Liver (tissue), 3 donors: ENCODE results near the gene IQCK.

Experiments used
- ATF3 ChIP-seq: IDR thresholded peaks from 2 replicates; pipeline ENCODE4 v1.6.1; 2016; ENCODE audit warnings: antibody characterized with exemption
- CTCF ChIP-seq: fragments of 150-350 bp; IDR thresholded peaks from 2 replicates; pipeline ENCODE4 v1.5.1; 2017; ENCODE audit warnings: improper control_type of control experiment, low read depth, low read length; ENCODE audit not compliant: missing input control
- EGR1 ChIP-seq, 2 donors: IDR thresholded peaks; 2 replicates each; pipeline ENCODE4 v1.6.1; 2016 to 2018; ENCODE audit warnings: antibody characterized with exemption in 2 of 2, low read depth in 2 of 2
- JUND ChIP-seq, 2 donors: IDR thresholded peaks; 2 replicates each; pipeline ENCODE4 v1.6.1; 2016; ENCODE audit warnings: antibody characterized with exemption in 2 of 2
- RXRA ChIP-seq, 2 donors: IDR thresholded peaks; 2 replicates each; pipeline ENCODE4 v1.6.1; 2017 to 2018; ENCODE audit warnings: antibody characterized with exemption in 2 of 2, mild to moderate bottlenecking in 1 of 2
- TF ChIP-seq, protein P1 (sequence below): IDR thresholded peaks from 2 replicates; pipeline ENCODE4 v1.6.1; 2016; ENCODE audit warnings: antibody characterized with exemption, mild to moderate bottlenecking
- donor health status: healthy.
- donor health status: healthy.

DNA sequence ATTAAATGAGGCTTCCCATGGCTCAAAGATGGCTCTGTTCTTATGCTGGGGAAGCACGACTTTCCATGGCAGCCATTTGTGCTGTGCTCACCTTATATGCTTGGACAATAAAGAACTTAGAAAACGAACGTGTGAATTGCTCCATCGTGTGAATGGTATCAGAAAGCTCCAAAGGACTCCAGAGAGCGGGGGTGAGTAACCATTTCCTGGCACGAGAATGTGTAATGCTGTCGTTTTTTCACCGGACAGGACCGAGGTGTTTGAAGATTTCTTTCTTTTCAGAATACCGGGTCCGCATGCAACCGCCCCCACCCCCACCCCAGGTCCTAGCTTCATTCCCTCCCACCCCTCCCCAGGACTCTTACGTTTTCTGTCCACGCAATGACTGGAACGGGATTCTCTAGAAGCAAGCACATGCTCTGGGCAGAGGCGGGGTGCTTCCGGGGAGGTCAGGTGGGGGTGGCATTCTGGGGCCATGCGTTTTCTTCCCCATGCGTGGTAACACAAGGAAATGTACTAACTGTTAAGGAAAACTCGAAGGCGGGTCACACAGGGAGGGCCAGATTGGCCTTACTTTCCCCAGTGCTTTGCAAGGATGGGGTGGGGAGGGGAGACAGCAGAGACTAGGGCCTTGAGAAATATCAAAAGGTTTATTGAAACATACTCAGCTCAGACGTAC is 140.4 kb downstream of the IQCK start:
- TF ChIP-seq CTCF: no peak
- TF ChIP-seq JUND (IDR thresholded peaks at IDR 0.05): no peak
- no peak for TF ChIP-seq ATF3
- TF ChIP-seq RXRA (IDR thresholded peaks at IDR 0.05): no peak
- no peak for TF ChIP-seq EGR1 (IDR thresholded peaks at IDR 0.05; ENCODE audit: low read depth in 2 of 2)
- TF ChIP-seq, protein P1, sequence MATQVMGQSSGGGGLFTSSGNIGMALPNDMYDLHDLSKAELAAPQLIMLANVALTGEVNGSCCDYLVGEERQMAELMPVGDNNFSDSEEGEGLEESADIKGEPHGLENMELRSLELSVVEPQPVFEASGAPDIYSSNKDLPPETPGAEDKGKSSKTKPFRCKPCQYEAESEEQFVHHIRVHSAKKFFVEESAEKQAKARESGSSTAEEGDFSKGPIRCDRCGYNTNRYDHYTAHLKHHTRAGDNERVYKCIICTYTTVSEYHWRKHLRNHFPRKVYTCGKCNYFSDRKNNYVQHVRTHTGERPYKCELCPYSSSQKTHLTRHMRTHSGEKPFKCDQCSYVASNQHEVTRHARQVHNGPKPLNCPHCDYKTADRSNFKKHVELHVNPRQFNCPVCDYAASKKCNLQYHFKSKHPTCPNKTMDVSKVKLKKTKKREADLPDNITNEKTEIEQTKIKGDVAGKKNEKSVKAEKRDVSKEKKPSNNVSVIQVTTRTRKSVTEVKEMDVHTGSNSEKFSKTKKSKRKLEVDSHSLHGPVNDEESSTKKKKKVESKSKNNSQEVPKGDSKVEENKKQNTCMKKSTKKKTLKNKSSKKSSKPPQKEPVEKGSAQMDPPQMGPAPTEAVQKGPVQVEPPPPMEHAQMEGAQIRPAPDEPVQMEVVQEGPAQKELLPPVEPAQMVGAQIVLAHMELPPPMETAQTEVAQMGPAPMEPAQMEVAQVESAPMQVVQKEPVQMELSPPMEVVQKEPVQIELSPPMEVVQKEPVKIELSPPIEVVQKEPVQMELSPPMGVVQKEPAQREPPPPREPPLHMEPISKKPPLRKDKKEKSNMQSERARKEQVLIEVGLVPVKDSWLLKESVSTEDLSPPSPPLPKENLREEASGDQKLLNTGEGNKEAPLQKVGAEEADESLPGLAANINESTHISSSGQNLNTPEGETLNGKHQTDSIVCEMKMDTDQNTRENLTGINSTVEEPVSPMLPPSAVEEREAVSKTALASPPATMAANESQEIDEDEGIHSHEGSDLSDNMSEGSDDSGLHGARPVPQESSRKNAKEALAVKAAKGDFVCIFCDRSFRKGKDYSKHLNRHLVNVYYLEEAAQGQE: no peak
